Mesendoderm (in vitro differentiated cells): ENCODE results near the gene NPIPB8.
"Not testable (repeated sequence)": the region's sequence is repeated elsewhere in the genome, so short reads cannot be mapped to it uniquely, and the experiment has no call there.

Source experiments
- DNase-seq: peaks from one replicate; pipeline ENCODE4 v3.0.0; 2013
- H2AK5ac ChIP-seq: 2 replicates; pipeline ENCODE4 v1.6.1; 2013; ENCODE audit warnings: low read length, inconsistent platforms
- H2BK120ac ChIP-seq: 2 replicates; pipeline ENCODE4 v1.6.1; 2013; ENCODE audit warnings: low read depth, mild to moderate bottlenecking, low read length, moderate library complexity, mixed read lengths
- H2BK15ac ChIP-seq: replicated peaks from 2 replicates; pipeline ENCODE4 v1.6.1; 2013; ENCODE audit warnings: low read depth, mild to moderate bottlenecking, moderate library complexity
- H2BK5ac ChIP-seq: 2 replicates; pipeline ENCODE4 v1.6.1; 2013; ENCODE audit warnings: low read length, inconsistent platforms
- H3K18ac ChIP-seq: 2 replicates; pipeline ENCODE4 v1.6.1; 2013; ENCODE audit warnings: mild to moderate bottlenecking, low read length, mixed read lengths
- H3K23ac ChIP-seq: one replicate; pipeline ENCODE4 v1.6.1; 2013; ENCODE audit warnings: low read length
- H3K27ac ChIP-seq: 2 replicates; pipeline ENCODE4 v1.5.1; 2013; ENCODE audit warnings: low read depth, mild to moderate bottlenecking, inconsistent platforms, low read length, moderate library complexity
- H3K27me3 ChIP-seq: 2 replicates; pipeline ENCODE4 v1.6.1; 2013; ENCODE audit warnings: low read length, control low read depth, mild to moderate bottlenecking, inconsistent platforms; ENCODE audit not compliant: insufficient read depth, poor library complexity
- H3K36me3 ChIP-seq: 2 replicates; pipeline ENCODE4 v1.6.1; 2013; ENCODE audit warnings: low read length, inconsistent platforms; ENCODE audit not compliant: control insufficient read depth, insufficient read depth
- H3K4ac ChIP-seq: one replicate; pipeline ENCODE4 v1.6.1; 2013; ENCODE audit warnings: low read depth, mild to moderate bottlenecking, low read length, moderate library complexity
- H3K4me1 ChIP-seq: 2 replicates; pipeline ENCODE4 v1.6.1; 2013; ENCODE audit warnings: low read depth, low read length, inconsistent platforms; ENCODE audit not compliant: control insufficient read depth
- H3K4me2 ChIP-seq: 2 replicates; pipeline ENCODE4 v1.6.1; 2013; ENCODE audit warnings: low read length
- H3K4me3 ChIP-seq: 2 replicates; pipeline ENCODE4 v1.5.1; 2013; ENCODE audit warnings: mild to moderate bottlenecking, low read length
- H3K56ac ChIP-seq: one replicate; pipeline ENCODE4 v1.6.1; 2013; ENCODE audit warnings: low read length
- H3K79me1 ChIP-seq: 2 replicates; pipeline ENCODE4 v1.6.1; 2013; ENCODE audit warnings: low read length, inconsistent platforms
- H3K79me2 ChIP-seq: 2 replicates; pipeline ENCODE4 v1.6.1; 2013; ENCODE audit warnings: mild to moderate bottlenecking, low read length; ENCODE audit not compliant: control insufficient read depth, insufficient read depth
- H3K9ac ChIP-seq: 2 replicates; pipeline ENCODE4 v1.6.1; 2013; ENCODE audit warnings: low read length, inconsistent platforms
- H4K5ac ChIP-seq: one replicate; pipeline ENCODE4 v1.6.1; 2013; ENCODE audit warnings: low read length
- H4K8ac ChIP-seq: one replicate; pipeline ENCODE4 v1.6.1; 2013; ENCODE audit warnings: low read depth, mild to moderate bottlenecking, control low read depth, low read length, moderate library complexity
- WGBS: extraction: QIAGEN DNeasy Blood & Tissue Kit; methylation state at CpG from one replicate; pipeline ENCODE4 v1.1.7; 2013; ENCODE audit warnings: low lambda C conversion rate, missing lambda C conversion rate; ENCODE audit not compliant: insufficient coverage; ENCODE audit errors: extremely low coverage; 5-methylcytosine and 5-hydroxymethylcytosine counted together

Gene NPIPB8

DNA sequence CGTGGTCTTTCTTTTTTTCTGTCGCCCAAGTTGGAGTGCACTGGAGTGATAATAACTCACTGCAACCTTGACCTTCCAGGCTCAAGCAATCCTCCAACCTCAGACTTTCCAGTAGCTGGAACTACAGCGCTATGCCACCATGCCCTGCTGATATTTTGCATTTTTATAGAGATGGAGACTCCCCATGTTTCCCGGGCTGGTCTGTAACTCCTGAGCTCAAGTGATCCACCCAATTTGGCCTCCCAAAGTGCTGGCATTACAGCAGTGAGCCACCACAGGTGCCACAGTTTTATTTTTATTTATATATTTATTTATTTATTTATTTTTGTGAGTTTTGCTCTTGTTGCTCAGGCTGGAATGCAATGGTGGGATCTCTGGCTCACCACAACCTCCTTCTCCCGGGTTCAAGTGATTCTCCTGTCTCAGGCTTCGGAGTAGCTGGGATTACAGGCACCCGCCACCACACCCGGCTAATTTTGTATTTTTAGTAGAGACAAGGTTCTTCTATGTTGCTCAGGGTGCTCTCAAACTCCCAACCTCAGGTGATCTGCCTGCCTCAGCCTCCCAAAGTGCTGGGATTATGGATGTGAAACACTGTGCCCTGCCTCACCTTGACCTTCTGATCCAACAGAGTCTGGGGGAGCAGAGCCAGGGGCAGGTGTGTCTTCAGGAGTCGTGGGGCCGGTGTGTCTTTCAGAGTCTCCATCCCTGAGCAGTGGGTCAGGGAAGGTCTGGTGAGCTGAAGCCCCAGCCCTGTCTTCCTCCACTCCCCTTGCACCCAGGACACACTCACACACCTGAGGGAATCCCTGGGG is 30.0 kb upstream of the NPIPB8 start:
- not testable (repeated sequence) for H3K27ac ChIP-seq, DNase-seq, H3K4me3 ChIP-seq, H3K79me1 ChIP-seq, H3K36me3 ChIP-seq, H2AK5ac ChIP-seq, H3K56ac ChIP-seq, H3K79me2 ChIP-seq, H4K5ac ChIP-seq, H3K4me2 ChIP-seq, H4K8ac ChIP-seq, H3K9ac ChIP-seq, H2BK15ac ChIP-seq, H3K4ac ChIP-seq, H3K23ac ChIP-seq, H2BK5ac ChIP-seq, H3K4me1 ChIP-seq, H3K18ac ChIP-seq, H3K27me3 ChIP-seq, H2BK120ac ChIP-seq
- no CpG with 5 or more reads among the region's 10 CpGs for WGBS

DNA sequence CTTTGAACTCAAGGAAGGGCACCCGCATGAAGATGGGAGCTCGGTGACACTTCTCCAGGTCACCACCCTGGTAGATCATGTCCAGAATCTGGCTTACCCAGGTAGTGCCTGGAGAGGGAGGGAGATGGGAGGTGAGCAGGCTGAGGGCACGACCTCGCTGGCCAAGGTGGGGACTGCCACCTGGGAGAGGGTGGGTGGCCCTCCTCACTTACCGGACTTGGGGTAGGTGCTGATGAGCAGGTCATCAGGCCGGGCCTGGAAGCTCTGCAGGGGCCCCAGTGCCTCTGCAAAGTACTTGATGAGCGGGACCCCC is 29.4 kb upstream of the NPIPB8 start:
- not testable (repeated sequence) for H2BK15ac ChIP-seq, H2BK5ac ChIP-seq, H2BK120ac ChIP-seq, H3K79me1 ChIP-seq, H3K4me2 ChIP-seq, H3K4me3 ChIP-seq, H3K36me3 ChIP-seq, H3K79me2 ChIP-seq, H3K56ac ChIP-seq, H3K27me3 ChIP-seq, H3K23ac ChIP-seq, H4K5ac ChIP-seq, H3K18ac ChIP-seq, H3K27ac ChIP-seq, H3K9ac ChIP-seq, H3K4ac ChIP-seq, H3K4me1 ChIP-seq, H2AK5ac ChIP-seq, H4K8ac ChIP-seq, DNase-seq
- WGBS = no CpG with 5 or more reads among the region's 7 CpGs

DNA sequence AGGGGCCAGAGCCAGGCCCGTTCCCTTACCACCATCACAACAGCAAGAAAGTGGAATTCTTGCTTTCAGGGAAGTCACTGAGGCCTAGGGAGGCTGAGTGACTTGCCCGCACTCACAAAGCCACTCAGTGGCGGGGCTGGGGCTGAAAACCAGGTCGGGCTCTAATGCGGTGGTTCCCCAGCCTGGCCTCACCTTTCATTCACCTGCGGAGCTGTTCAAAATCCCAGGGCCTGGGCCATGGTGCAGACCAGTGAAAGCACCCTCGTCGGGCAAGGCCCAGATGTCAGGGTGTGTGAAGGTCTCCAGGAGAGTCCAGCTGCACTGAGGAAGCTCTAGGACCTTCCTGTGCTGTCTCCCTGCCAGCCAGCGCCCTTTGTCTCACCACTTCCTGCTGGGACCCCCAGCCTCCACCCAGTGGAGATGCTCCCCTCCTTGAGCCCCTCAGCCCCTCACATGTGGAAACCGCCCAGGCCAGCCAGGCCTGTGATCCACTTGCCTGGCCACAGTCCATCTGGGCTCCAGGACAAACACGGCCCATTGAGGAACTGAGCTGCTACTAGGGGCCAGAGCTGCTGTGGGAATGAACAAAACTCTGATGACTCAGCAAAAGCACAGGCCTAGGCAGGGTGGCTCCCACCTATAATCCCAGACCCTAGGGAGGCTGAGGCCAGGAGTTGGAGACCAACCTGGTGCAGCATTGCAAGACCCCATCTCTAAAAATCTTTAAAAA is 28.8 kb upstream of the NPIPB8 start:
- H2BK120ac ChIP-seq, H3K9ac ChIP-seq, H3K4me1 ChIP-seq, H3K36me3 ChIP-seq, H4K8ac ChIP-seq, H3K4me3 ChIP-seq, H2AK5ac ChIP-seq, H3K18ac ChIP-seq, H3K23ac ChIP-seq, H3K4me2 ChIP-seq, DNase-seq, H3K79me1 ChIP-seq, H4K5ac ChIP-seq, H3K4ac ChIP-seq, H3K27me3 ChIP-seq, H2BK5ac ChIP-seq, H2BK15ac ChIP-seq, H3K79me2 ChIP-seq, H3K27ac ChIP-seq: not testable (repeated sequence)
- peak overlapping the region; percentile 56 for H3K56ac ChIP-seq
- no CpG with 5 or more reads among the region's 11 CpGs for whole genome bisulfite sequencing

DNA sequence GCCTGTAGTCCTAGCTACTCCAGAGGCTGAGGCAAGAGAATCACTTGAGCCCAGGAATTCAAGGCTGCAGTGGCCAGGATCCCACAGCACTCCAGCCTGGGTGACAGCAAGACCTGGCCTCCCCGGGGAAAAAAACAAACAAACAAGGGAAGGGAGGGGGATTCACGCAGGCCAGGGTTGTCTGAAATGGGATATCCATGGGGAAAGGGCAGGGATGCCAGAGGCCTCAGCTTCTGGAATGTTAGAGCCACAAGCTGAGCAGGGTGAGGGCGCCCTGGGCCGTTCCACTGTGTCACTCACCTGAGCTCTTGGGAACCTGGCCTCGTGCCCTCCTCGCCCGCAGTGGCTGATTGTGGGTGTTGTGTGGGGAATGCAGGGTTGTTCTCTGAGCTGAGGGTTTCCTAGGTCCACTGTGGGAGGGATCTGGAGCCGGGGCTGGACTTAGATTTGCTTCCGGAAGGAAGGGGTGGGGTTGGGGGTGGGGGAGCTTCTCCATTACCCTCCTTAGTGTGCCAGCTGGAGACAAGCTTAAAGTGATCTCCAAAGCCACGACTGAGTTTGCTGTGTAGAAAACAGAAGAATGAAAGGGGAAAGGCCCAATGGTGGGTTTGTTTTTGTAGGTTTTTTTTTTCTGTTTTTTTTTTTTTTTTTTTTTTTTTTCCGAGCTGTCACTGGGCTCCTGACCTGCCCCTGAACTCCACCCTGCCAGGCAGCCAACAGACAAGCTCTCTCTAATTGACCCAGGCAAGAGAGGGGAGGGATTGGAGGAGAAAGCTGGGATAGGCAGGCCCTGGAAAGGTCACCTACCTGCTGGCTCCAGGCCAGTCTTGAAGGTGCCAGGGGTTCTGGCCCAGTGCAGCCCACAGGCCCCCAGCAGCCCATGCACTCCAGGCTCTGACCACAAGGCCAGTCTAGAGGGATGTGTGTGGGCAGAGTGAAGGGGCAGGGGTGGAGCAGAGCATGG is 28.0 kb upstream of the NPIPB8 start, which contains the start of gene SULT1A1:
TSS of gene SULT1A1 (minus strand) at position 414 of the 964 bp plus-strand sequence. CDS start 1,189 bp downstream, outside the sequence.
- peak within 1 kb of the TSS; percentile 15 for H3K23ac ChIP-seq
- H3K56ac ChIP-seq = peak within 1 kb of the TSS; percentile 70
- H2BK5ac ChIP-seq = no peak within 1 kb of the TSS
- H3K4me3 ChIP-seq = no peak within 1 kb of the TSS
- H3K27ac ChIP-seq = no peak within 1 kb of the TSS
- no peaks in the 10 kb centered on the region for H3K4me1 ChIP-seq
- no peak within 1 kb of the TSS for H3K4ac ChIP-seq
- peak; percentile 48 for DNase-seq
- no peaks in the 10 kb centered on the region for H3K27me3 ChIP-seq
- peak within 1 kb of the TSS; percentile 36 for H3K9ac ChIP-seq
- H4K5ac ChIP-seq = no peak within 1 kb of the TSS
- H2BK15ac ChIP-seq = no peak within 1 kb of the TSS
- no peak within 1 kb of the TSS for H2BK120ac ChIP-seq
- H3K36me3 ChIP-seq = no peaks in the 10 kb centered on the region
- H3K4me2 ChIP-seq = no peak within 1 kb of the TSS
- no peaks in the 10 kb centered on the region for H3K79me2 ChIP-seq
- no peaks in the 10 kb centered on the region for H3K79me1 ChIP-seq
- no peak within 1 kb of the TSS for H2AK5ac ChIP-seq
- no peak within 1 kb of the TSS for H4K8ac ChIP-seq
- WGBS = no CpG with 5 or more reads among the region's 11 CpGs
- H3K18ac ChIP-seq = no peak within 1 kb of the TSS

DNA sequence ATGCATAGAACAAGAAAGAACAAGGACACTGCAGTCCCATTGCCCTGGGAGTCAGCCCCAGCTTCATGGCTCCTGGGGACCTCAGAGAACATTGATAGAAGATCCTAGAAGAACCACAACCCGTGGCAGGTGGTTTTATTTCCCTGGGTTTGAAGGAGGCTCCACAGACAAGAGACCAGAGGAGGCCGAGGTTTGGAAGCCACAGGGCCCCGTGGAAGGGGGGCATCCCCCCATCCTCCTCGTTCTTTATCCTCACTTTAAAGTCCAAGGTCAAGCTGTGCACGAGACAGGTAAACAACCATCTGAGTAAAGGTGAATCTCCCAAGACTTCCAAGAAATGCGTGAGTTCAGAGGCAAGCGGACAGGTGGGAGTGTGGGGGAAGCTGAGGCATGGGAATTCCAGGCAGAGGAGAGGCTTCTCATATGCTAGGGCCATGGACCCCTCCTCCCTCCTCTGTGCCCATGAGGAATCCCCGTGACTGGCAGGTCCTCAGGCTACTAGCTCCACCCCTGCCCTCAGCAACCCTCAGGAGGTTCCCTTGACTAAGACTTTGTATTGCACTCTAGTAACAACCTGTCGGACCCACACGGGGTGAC is 27.2 kb upstream of the NPIPB8 start:
- H3K4ac ChIP-seq = no peak overlapping the region
- H3K4me1 ChIP-seq = no peaks in the 10 kb centered on the region
- no peak overlapping the region for H2AK5ac ChIP-seq
- H2BK5ac ChIP-seq = no peak overlapping the region
- H3K27ac ChIP-seq = no peak overlapping the region
- no peak overlapping the region for H4K5ac ChIP-seq
- no peak overlapping the region for H3K4me2 ChIP-seq
- no peak overlapping the region for H2BK15ac ChIP-seq
- H3K4me3 ChIP-seq = no peak overlapping the region
- H3K36me3 ChIP-seq = no peaks in the 10 kb centered on the region
- no peak for DNase-seq
- H3K79me1 ChIP-seq = no peaks in the 10 kb centered on the region
- H3K56ac ChIP-seq = no peak overlapping the region
- no peak overlapping the region for H3K9ac ChIP-seq
- H3K27me3 ChIP-seq = no peaks in the 10 kb centered on the region
- no peaks in the 10 kb centered on the region for H3K79me2 ChIP-seq
- H3K18ac ChIP-seq = no peak overlapping the region
- no peak overlapping the region for H2BK120ac ChIP-seq
- whole genome bisulfite sequencing = no CpG with 5 or more reads among the region's 10 CpGs
- H4K8ac ChIP-seq = no peak overlapping the region
- no peak overlapping the region for H3K23ac ChIP-seq
